HG03025 (cell line): ENCODE measurements around the gene RPL7L1.
"Not testable (repeated sequence)": the region's sequence is repeated elsewhere in the genome, so short reads cannot be mapped to it uniquely, and the experiment has no call there.

Experiments
- ATAC-seq: cut with Tn5 transposase; IDR thresholded peaks from one replicate; pipeline ENCODE4 v1.9.1; 2021; ENCODE audit warnings: mild to moderate bottlenecking, moderate library complexity; ENCODE audit not compliant: unreplicated experiment, low FRiP score

Gene RPL7L1

DNA sequence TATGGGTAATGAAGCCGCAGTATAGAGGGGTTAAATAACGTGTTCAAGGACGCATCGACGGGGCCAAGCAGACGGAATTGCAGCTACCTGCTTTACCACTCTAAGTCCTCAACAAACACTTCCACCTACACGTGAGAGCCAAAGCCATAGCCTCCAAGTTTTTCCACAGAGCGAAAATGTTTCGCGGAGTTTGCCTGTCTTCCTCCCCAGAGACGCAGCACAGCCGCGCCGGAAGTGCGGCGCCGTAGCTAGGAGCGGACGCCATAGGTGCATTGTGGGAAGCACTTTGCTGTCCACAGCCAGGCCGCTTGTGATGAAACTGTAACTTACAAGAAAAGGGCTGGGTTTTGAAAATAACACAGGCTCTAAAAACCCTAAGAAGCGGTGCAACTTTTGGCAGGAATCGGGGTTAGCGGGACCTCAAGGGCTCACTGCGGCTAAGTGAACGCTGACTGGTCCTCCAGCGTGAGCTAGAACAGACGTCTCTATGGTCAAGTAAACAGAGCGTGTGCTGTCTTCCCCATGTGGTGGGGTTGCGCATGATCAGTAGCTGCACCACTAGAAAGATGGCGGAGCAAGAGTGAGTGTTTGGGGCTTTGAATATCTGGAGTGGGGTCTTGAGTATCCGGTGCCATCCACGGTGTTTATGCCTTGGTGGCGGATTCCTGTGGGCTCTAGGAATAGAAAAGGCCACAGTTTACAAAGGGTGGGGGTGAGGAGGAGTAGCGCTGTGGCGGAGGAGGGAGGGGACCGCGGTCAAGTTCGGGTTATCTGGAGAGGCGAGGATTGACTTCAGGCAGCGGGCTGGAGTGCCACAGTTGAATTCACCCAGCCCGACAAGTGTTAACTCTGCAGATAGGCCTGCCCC is at the start of gene RPL7L1:
Gene RPL7L1 (plus strand): TSS at position 245 of the 868 bp plus-strand sequence. CDS start 295 bp downstream, at position 540.
- peak; percentile 89 for ATAC-seq

- ATAC-seq: no peak
Observed at GRCh38 chr6:42831237-42831636, 48.2 kb upstream of the RPL7L1 start.

GRCh38 chr6:42834056-42834455 is 45.4 kb upstream of the RPL7L1 start:
- no peak for ATAC-seq

GRCh38 chr6:42841844-42842584 is 37.4 kb upstream of the RPL7L1 start:
- ATAC-seq: no peak

- no peak for ATAC-seq
Observed at GRCh38 chr6:42845327-42845694, 34.1 kb upstream of the RPL7L1 start.

DNA sequence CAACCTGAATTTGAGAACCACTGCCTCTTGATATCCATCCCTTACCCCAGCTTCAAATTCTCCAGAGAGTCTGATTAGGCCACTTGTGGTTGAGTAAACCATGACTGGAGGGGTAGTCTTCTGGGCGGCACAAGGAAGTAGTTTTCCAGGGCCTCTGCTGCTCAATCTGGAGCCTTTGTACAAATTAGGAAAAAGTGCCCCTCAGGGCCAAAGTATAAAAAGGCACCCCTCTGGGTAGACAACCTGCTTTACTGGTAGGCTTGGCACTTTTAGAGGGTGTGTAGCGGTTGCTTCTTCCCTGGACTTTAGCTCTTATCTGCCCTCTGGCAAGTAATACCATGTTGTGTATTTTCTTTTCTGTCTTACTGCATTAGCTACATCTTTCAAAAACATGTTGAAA is 32.9 kb upstream of the RPL7L1 start:
- ATAC-seq: no peak

GRCh38 chr6:42848700-42849099 is 30.7 kb upstream of the RPL7L1 start:
- ATAC-seq: no peak

DNA sequence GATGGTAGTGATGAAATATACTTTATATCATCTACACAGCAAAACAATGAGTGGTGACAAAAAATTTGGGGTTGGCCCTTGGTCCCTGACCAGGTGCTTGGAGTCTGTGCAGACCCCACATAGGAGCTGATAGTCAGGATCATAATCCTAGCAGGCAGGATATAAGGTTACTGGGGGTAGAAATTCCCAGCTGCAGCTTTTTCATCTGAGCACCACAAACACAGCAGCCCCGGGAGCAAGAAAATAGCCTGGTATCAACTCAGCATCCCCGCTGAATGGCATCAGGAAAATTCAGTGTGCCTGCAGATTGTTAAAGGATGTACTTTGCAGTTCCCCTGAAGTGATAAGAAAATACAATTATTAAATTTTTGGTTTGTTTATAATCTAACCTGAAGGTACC is 27.8 kb upstream of the RPL7L1 start:
- ATAC-seq: no peak

GRCh38 chr6:42860036-42860435 is 19.4 kb upstream of the RPL7L1 start:
- ATAC-seq: no peak

GRCh38 chr6:42860481-42860880 is 18.9 kb upstream of the RPL7L1 start:
- ATAC-seq: no peak

GRCh38 chr6:42864602-42865001 is 14.8 kb upstream of the RPL7L1 start:
- ATAC-seq: no peak

GRCh38 chr6:42870145-42870936 is 9.1 kb upstream of the RPL7L1 start:
- no peak for ATAC-seq

GRCh38 chr6:42871711-42872110 is 7.7 kb upstream of the RPL7L1 start:
- no peak for ATAC-seq

DNA sequence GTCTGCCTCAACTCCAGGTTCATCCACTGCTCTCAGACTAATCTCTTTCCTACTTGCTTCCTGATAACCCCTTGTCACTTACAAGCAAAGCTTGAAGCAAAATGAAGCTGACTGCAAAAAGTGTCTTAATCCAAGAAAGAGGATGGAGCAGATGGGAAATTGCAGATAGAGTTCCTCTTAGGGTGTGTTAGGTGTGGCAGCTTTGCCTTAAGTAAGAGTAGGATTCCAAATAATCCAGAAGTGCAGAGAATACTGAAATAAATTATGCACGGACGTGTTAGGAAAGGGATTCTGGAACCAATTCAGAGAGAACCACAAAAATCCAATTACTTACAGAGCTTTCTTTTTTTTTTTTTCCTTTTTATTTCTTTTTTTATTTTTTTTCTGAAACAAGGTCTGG is 6.1 kb upstream of the RPL7L1 start:
- ATAC-seq: no peak

GRCh38 chr6:42877695-42878094 is 1.7 kb upstream of the RPL7L1 start:
- ATAC-seq: no peak

DNA sequence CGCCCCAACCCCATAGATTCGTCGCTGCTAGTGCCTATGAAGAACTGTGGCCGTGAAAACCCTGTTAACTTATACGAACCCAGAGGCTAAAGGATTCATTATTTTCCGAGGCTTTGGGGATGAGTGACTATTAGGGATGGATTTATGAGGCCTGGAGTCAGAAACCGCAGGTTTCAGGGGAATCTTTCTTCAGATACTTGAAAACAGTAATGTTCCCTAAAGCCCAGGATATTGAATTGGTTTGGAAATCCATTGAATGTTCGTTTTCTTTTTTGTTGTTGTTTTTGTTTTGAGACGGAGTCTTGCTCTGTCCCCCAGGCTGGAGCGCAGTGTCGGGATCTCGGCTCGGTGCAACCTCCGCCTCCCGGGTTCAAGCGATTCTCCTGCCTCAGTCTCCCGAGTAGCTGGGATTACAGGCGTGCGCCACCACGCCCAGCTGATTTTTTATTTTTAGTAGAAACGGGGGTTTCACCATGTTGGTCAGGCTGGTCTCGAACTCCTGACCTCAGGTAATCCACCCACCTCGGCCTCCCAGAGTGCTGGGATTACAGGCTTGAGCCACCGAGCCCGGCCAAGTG is 913 bp downstream of the RPL7L1 start:
- ATAC-seq: not testable (repeated sequence)

DNA sequence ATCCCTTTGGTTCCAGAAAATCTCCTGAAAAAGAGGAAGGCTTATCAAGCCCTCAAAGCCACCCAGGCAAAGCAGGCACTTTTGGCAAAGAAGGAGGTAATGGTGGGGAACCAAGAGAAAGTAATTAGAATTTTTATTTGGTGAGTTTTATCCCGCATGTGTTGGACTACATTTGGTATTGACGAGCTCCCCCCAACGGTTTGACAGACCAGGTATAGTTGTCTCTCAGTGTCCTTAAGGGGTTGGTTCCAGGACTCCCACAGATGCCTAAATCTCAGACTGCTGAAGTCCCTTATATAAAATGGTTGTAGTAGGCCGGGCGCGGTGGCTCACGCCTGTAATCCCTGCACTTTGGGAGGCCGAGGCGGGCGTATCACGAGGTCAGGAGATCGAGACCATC is 1.5 kb downstream of the RPL7L1 start:
- ATAC-seq: not testable (repeated sequence)

- no peak for ATAC-seq
Observed at GRCh38 chr6:42885702-42886101, 6.3 kb downstream of the RPL7L1 start.

DNA sequence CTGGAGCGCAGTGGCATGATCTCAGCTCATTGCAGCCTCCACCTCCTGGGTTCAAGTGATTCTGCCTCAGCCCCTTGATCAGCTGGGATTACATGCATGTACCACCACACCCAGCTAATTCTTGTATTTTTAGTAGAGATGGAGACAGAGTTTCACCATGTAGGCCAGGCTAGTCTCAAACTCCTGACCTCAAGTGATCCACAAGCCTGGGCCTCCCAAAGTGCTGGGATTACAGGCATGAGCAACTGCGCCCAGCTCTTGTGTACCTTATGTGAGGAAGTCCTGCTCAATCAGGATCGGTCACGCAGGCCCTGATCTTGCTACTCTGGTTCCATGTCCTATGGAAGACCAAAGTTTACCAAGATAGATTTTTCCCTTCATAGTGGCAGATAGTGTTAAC is 8.8 kb downstream of the RPL7L1 start:
- ATAC-seq: not testable (repeated sequence)

- ATAC-seq: no peak
Observed at GRCh38 chr6:42889815-42890214, 10.4 kb downstream of the RPL7L1 start.
